ENCODE results near the gene NME1.

NME1 gene

GRCh38 chr17:51188271-51188833 lies 35.0 kb downstream of the NME1 start:
- in situ Hi-C loops (cut with MboI; ENCODE audit: low sequenced_read_pairs), result no loop called here

GRCh38 chr17:51189162-51189561 lies 35.8 kb downstream of the NME1 start:
- in situ Hi-C loops (cut with MboI; ENCODE audit: low sequenced_read_pairs), result no loop called here

- in situ Hi-C loops (cut with MboI; ENCODE audit: low sequenced_read_pairs), result no loop called here
Observed at GRCh38 chr17:51189628-51190027, 36.3 kb downstream of the NME1 start.

DNA sequence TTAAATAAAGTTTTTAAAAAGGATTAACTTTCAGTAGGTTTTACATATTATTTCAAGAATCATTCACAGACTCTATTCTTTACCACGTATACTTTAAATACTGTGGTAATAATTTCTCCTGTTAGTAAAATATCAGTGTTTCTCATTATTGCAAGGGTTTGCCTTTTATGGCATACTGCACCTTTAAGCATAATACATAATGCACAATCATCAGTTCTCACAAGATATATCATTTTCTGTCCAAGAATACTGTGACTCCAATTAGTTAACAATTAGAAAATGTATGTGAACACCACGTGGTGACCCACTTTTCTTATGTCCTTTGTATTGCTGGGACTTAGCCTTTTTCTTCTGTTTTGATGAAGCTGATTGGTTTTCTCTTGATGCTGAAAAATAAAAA lies 38.5 kb downstream of the NME1 start:
- in situ Hi-C loops (cut with MboI; ENCODE audit: low sequenced_read_pairs), result no loop called here

DNA sequence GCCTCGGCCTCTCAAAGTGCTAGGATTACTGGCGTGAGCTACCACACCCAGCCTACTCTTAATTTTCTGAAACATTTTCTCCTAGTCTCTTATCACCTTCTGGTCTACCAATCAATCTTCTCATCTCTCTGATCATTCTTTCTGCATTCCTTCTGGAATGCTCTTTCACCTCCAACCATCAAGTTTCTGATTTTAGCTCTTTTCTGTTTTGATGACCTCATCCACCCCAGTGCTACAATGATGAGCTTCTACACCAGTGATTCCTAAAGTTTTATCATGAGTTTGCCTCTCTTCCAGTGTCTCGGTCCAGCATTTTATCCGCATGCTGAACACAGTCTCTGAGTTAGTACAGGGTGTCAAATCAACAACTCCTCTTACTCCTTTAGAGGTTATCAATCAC lies 44.4 kb downstream of the NME1 start:
- in situ Hi-C loops (cut with MboI; ENCODE audit: low sequenced_read_pairs), result no loop called here

DNA sequence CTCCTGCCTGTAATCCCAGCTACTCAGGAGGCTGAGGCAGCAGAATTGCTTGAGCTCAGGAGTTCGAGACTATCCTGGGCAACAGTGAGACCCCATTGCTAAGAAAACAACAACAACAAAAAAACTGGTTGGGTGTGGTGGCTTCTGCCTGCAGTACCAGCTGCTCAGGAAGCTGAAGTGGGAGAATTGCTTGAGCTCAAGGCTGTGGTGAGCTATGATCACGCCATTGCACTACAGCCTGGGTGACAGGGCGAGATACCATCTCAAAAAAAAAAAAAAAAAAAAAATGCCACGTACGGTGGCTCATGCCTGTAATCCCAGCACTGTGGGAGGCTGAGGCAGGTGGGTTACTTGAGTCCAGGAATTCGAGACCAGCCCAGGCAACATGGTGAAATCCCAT lies 46.9 kb downstream of the NME1 start:
- in situ Hi-C loops (cut with MboI; ENCODE audit: low sequenced_read_pairs), result no loop called here

- in situ Hi-C loops (cut with MboI; ENCODE audit: low sequenced_read_pairs), result no loop called here
Observed at GRCh38 chr17:51200846-51201245, 47.5 kb downstream of the NME1 start.

- in situ Hi-C loops (cut with MboI; ENCODE audit: low sequenced_read_pairs), result no loop called here
Observed at GRCh38 chr17:51203838-51204237, 50.5 kb downstream of the NME1 start.
